Myometrial cell (primary cell): ENCODE data around the gene SECTM1. TPM values are rescaled to one million over a fixed set of nuclear protein-coding genes. Genes with fewer than 3 reads are reported as not detected.

ENCODE experiments used
- total RNA-seq: library from RNA; depleted of rRNA; stranded (reverse); fragments of >200 nt; gene quantifications from 2 replicates; pipeline ENCODE4 v1.2.3, GENCODE V29; 2015

SECTM1 gene
- 6.3 and 12.2 TPM in 2 replicates for total RNA-seq

DNA sequence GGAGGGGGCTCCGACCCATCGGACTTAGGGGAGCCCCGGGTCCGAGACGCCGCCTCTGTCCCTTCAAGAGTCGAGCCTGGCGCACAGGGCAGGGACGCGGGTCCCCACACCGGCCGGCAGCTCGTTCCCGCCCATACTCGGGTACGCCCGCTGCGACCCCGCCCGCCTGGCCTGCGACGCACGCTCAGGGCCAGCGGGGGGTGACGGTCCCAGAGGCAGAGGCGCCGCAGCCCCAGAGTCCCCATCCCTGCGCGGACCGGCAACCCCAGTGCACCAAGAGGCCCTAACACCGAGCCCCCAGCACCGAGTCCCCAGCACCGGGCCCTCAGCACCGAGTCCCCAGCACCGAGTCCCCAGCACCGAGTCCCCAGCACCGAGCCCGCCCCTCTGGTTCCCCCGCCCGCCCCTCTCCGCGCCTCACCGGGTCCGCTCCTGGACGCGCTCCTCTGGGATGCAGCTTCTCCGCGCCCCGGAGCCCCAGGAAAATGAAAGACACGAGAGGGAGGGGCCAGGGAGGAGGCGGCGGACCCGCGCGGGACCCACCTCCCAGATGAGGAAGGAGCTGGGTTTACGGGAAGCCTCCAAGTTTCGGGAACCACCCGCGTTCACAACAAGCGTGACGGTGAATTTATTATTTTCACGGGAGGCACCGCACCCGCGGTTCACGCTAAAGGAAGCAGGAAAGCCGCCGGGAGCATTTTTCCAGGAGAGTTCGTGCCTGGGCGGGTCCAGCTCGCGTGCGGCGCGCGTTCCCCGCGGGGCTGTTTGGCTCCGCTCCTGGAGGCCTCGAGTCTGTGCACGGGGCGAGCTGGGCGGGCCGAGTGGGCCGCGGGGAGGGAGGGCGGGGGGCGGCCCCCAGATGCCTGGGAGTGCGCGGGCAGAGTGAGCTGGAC lies at the start of gene SECTM1:
SECTM1 (minus strand) TSS at position 488 of the 893 bp plus-strand sequence. CDS start 6,526 bp downstream, outside the sequence.

DNA sequence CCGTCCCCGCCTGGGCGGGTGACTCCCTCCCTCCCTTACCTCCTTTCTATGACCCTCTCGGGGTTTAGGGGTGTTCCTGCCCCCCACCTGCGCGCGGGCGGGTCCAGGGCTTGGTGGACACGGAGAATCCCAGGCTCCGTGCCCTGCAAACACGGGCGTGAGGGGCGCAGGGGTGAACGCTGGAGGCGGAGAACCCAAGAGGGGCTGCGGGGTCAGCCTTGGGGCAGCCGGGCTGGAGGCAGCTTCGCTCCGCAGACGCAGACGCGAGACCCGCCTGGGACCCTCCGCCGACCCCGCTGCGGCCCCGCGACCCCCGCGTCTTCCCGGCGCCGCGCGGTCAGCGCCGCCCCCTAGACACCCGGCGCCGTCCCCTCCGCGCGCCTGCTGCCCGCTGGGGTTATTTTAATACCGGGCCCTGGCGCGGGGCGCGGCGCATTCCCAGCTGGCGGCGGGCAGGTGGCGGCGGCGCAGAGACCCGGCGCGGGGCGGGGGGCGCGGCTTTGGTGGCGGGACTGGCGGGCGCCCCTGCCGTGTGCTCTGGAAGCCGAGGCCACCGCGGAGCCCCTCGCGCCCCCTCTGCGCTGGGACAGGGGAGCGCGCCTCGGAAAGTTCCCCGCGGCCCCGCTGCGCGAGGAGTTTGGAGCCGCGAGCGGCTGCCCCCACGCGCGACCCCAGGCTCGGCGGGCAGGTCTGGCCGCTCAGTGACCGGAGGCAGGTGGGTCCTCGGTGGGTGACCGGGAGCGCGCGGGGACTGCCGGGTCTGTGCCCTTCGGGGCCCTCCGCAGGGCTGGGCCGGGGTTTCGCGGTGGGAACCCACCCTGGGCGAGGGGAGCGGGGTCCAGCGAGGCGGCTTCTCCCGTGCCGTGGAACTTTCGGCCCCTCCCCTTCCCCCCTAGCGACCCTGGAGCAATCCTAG lies 38.0 kb upstream of the SECTM1 start, which contains the start of gene UTS2R:
UTS2R (plus strand) TSS at position 433 of the 916 bp plus-strand sequence. CDS start 2,560 bp downstream, outside the sequence.

DNA sequence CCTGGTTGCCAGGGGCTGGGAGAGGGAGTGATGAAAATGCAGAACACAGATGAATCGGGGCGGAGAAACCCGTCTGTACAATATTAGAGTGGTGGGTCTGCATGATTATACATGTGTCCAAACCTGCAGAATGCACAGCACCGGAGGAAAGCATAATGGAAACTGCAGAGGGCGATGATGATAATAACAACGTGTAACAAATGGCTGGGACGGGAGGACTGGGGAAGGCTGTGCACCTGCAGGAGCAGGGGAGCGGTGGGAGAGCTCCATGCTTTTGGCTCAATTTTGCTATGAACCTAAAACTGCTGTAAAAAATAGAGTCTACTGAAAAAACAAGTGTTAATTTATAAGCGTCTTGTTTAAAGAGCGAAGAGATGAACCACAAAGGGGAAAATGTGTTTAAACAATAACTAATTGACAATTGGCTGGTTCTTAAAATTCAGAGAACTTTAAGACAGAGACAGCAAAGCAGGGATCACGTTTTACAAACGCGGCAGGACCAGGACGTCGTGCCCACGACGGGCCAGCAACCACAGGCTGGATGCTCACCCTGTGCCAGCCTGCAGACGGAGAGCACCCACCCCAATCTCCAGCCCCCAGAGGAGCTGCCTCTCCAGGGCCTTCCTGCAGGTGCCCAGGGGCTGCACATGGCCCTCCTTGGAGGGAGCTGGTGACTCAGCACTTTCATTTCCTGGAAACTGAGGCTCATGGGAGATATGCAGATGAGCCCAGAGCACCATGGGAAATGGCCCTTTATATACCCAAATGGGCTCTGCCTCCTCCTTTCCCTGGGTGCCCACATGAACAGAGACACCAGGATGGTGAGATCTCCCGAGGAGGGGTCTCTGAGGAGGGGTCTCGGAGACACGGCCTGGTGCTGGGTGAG lies 25.1 kb upstream of the SECTM1 start, which contains the start of gene TEX19:
TEX19 (plus strand) TSS at position 783 of the 886 bp plus-strand sequence. CDS start 2,904 bp downstream, outside the sequence.

DNA sequence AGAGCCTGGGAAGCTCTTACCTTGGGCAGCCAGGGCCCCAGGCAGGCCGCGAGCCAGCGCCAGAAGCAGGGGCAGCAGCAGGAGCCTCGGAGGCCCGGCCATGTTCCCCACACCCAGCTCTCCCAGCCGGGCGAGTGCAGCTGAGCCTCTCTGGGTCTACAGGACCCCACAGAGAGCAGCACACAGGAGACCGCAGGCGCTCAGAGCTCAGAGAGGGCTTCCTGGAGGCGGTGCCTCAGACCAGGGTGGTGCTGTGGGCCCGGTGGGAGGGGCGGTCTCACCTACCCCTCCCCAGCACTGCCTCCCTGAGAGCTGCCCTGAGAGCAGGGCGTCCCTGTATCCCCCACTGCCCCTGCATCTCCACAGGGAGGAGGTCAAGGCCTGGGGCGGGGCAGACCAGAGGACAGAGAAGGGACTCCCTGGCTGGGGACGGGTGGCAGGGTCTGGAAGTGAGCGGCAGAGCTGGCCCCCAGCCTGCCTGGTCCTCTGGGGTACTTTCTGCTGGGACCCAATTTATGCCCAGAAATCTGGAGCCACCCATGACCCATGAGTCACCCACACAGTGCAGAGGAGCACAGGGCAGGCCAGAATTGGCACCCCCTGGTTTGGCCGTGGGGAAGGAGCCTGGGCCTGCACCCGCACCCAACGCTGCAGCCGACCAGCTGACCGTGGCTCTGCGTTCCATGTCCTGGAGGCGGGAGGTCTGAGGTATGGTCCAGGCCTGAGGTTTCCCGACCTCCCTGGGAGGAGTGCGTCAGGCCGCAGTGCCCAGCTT lies 16.0 kb downstream of the SECTM1 start, which contains the start of gene CD7:
CD7 (minus strand) TSS at position 215 of the 775 bp plus-strand sequence; CDS start at position 102, 113 bp downstream.

DNA sequence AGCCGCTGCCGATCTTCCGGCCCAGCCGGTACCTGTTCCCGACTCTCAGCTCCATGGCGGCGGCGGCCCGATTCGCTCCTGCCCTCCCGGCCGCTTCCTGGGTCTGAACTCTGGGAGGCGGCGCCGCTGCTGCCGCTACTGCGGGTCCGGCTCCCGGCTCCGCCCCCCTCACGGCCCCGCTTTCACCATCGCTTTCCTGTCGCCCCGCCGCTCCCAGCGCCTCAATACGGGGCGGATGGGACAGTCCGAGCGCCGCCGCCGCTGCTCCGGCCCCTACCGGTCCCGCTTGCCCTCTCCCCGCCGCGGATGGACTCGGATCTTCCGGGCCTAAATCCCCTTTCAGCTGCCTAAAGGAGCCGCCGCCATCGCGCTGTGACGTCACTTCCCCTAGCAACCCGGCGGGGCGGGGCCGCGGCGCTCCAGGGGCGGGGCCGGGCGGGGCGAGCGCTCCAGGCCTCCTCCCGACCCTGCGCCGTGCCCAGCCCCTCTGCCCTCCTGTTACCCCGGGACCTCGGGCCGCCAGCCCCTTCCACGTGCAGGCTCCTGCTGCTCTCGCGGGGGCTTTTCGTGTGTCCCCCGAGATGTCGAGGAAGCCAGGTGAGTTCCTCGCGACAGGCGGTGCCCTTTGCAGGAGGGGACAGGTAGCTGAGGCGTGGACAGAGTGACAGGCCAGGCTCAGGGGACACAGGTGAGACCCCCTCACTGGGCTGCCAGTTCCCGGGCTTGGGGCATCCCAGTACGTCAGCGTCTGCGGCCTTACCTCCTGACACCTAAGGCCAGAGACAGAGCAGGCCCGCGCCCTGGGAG lies 60.0 kb downstream of the SECTM1 start, which contains the start of gene CSNK1D:
CSNK1D (minus strand) TSS at position 374 of the 807 bp plus-strand sequence; CDS start at position 55, 319 bp downstream.

Other genes with a start within 250 kb of the SECTM1 start
- gene FASN, start 235.5 kb downstream of the SECTM1 start, total RNA-seq = 574 and 633 TPM in 2 replicates
- gene CCDC57, start 120.9 kb downstream of the SECTM1 start, total RNA-seq = 6.9 and 7.6 TPM in 2 replicates
- 379 and 439 TPM in 2 replicates for gene SLC16A3, start 104.7 kb downstream of the SECTM1 start, total RNA-seq
- gene CSNK1D, start 60.1 kb downstream of the SECTM1 start, total RNA-seq = 61.3 and 74.7 TPM in 2 replicates
- gene CD7, start 16.2 kb downstream of the SECTM1 start, total RNA-seq = 0.53 TPM in 1 of 2 replicates, not detected in the other
- 2.0 TPM in 1 of 2 replicates, not detected in the other for gene TEX19, start 25.5 kb upstream of the SECTM1 start, total RNA-seq
- gene UTS2R, start 38.0 kb upstream of the SECTM1 start, total RNA-seq = not detected in 2 replicates
- 3.0 and 11.5 TPM in 2 replicates for gene HEXD, start 84.6 kb upstream of the SECTM1 start, total RNA-seq
- 26.8 and 34.7 TPM in 2 replicates for gene OGFOD3, start 84.8 kb upstream of the SECTM1 start, total RNA-seq
- gene CYBC1, start 117.0 kb upstream of the SECTM1 start, total RNA-seq = 123 and 130 TPM in 2 replicates
- gene NARF, start 125.0 kb upstream of the SECTM1 start, total RNA-seq = 25.4 and 50.3 TPM in 2 replicates
- gene FOXK2, start 186.0 kb upstream of the SECTM1 start, total RNA-seq = 25.7 and 30.1 TPM in 2 replicates